CMK (cell line): ENCODE results near the gene SDR39U1.

Experiments used
- DNase-seq: peaks from one replicate; pipeline ENCODE4 v3.0.0-alpha.2; 2010; ENCODE audit warnings: low read depth

Gene SDR39U1

DNA sequence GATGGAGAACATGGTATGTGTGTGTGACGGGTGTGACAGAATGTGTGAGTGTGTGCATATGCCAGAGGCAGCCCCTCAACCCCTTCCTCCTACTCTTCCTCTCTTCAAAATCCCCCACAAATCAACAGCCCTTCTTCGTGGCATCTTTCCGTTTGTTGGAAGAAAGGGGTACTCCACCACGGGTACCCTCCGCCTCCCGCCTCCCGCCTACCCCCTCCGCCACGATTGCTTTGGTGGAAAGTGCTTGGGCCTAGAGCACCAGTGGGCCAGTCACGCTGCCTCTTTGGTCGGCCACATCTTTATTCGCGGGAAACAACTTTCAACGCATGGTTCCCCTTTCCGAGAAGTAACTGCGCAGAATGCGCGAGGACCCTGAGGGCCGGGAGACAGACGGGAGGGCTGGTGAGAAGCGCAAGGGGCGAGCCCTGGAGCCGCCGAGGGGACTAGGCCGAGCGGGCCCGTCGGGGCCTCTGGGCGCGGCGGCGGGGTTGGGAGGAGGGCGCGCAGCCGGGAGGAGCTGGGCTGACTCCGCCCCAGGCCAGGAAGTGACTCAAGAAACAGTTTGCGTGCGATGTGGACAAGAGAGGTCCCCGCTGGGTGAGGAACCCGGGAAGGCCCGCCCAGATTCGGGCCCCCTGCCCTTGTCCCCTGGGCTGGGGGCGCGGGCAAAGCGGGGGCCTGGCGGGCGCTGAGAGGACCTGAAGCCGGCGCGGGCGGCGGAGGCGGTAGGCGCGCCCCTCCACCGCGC, 13.0 kb downstream of the SDR39U1 start, which contains the start of the genes CBLN3 and KHNYN:
CBLN3 (minus strand) TSS at position 274 of the 748 bp plus-strand sequence. CDS start 614 bp downstream, outside the sequence.
KHNYN (plus strand) TSS at position 560 of the 748 bp plus-strand sequence. CDS start 777 bp downstream, outside the sequence.
- peak; percentile 71 for DNase-seq

- DNase-seq: no peak
These were observed 13.8 kb downstream of the SDR39U1 start for GRCh38 chr14:24428628-24429394.

GRCh38 chr14:24427537-24428508, 14.8 kb downstream of the SDR39U1 start:
- DNase-seq: no peak

GRCh38 chr14:24426912-24427536, 15.6 kb downstream of the SDR39U1 start:
- no peak for DNase-seq

- no peak for DNase-seq
These were observed 16.2 kb downstream of the SDR39U1 start for GRCh38 chr14:24426150-24426911.

- DNase-seq: no peak
These were observed 16.9 kb downstream of the SDR39U1 start for GRCh38 chr14:24425704-24426103.

- no peak for DNase-seq
These were observed 19.6 kb downstream of the SDR39U1 start for GRCh38 chr14:24422694-24423601.

DNA sequence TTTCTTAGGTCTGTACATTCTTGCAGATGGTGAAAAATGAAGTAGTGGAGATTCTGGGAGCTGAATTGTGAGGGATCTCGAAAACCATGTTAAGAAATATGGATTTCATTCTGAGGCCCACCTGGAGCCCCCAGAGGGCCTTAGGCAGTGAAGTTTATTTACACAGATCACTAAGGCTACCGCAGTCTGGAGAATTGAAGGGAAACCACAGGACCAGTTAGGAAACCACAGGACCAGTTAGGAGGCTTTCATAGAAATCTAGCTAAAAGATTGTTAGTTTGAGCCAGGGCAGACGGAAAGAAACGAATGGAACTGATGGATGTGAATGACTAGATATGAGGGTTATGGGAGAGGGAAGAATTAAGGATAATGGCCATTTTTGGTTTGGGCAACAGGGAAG, 20.3 kb downstream of the SDR39U1 start:
- DNase-seq: no peak

DNA sequence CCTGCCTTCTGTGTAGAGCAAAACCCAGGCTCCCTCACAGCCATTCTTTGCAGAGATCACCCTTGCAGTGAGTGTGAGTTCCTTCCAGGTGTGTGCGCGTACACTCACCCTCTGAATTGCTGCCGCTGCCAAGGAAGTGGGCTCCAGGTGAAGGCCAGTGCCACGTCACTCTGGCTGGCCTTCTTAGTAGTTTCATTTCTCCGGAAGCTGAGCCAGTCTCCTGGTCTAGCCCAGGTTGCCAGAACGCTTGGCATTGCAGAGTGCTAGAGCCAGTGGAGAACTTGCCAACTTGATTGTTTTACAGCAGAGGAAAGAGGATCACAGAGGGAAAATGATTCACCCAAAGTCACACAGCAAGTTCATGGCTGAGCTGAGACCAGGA, 24.1 kb downstream of the SDR39U1 start:
- no peak for DNase-seq

DNA sequence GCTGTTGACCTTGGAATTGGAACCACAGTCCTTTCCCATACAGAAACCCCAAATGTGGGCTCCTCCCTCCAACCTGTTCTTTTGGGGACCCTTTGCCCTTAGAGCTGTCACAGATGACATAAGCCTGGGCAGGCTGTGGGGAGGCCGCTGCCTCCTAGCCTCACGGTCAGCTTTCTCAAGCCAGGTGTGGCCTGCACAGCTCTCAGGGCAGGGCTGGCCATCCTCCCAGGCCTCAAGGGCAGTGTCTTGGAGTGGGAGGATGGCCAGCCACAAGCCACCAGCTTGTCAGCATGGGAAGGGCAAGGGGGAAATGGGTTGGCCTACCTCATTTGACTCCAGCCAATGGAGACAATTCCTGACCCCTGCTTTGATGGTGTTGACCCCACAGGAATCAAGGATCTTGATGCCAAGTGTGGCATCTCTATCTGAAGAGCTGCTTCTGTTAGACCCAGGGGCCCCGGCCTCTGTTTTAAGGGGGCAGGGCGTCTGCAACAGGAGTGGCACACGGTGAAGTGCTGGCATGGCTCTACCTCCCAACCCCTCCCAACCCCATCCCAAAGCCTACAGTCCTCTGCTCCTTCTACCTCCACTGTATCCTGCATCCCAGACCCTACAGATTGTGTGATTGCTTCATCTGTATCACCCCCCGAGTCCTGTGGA, 24.6 kb downstream of the SDR39U1 start:
- DNase-seq: no peak

DNA sequence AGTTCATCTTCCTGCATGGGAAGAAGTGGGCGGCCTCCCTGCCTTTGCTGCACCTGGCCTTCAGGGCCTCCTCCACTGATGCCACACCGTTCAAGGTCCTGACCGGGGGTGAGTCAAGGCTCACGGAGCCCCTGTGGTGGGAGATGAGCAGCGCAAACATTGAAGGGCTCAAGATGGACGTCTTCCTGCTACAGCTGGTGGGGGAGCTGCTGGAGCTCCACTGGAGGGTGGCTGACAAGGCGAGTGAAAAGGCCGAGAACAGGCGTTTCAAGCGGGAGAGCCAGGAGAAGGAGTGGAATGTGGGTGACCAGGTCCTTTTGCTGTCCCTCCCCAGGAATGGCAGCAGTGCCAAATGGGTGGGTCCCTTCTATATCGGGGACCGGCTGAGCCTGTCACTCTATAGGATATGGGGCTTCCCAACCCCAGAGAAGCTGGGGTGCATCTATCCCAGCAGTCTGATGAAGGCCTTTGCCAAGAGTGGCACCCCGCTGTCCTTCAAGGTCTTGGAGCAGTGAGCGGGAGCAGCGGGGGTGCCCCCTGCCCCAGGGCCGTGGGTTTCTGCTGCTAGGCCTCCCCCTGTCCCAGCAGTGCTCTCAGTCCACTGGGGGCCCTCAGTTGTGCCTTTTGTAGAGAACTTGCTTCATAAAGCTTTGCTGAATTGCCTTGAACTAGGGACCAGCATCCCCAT, 25.5 kb downstream of the SDR39U1 start:
- DNase-seq: no peak

DNA sequence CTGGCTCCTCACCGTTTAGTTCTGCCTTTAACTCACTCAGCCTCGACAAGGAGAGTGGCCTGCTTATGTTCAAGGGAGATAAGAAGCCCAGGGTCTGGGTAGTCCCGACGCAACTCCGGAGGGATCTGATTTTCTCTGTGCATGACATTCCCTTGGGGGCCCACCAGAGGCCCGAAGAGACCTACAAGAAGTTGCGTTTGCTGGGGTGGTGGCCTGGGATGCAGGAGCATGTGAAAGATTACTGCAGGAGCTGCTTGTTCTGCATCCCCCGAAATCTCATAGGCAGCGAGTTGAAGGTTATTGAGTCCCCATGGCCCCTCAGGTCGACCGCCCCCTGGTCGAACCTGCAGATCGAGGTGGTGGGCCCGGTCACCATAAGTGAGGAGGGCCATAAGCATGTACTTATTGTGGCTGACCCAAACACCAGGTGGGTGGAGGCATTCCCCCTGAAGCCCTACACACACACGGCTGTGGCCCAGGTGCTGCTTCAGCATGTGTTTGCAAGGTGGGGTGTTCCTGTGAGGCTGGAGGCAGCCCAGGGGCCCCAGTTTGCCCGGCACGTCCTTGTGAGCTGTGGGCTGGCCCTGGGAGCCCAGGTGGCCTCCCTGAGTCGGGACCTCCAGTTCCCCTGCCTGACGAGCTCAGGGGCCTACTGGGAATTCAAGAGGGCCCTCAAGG, 26.2 kb downstream of the SDR39U1 start:
- no peak for DNase-seq

- no peak for DNase-seq
These were observed 26.9 kb downstream of the SDR39U1 start for GRCh38 chr14:24415421-24416253.

- no peak for DNase-seq
These were observed 27.7 kb downstream of the SDR39U1 start for GRCh38 chr14:24414732-24415420.

- DNase-seq: no peak
These were observed 28.5 kb downstream of the SDR39U1 start for GRCh38 chr14:24414077-24414476.
